ENCODE results near the gene VSIR. TPM values are rescaled to one million over a fixed set of nuclear protein-coding genes. Genes with fewer than 3 reads are reported as not detected.

Gene VSIR
- total and polyA plus RNA-seq, 9 of the 15 experiments (the other 6 are each of a cell fraction or from before 2014, with no cell fraction given) = 0.14 to 20.5 (median 9.3) TPM

DNA sequence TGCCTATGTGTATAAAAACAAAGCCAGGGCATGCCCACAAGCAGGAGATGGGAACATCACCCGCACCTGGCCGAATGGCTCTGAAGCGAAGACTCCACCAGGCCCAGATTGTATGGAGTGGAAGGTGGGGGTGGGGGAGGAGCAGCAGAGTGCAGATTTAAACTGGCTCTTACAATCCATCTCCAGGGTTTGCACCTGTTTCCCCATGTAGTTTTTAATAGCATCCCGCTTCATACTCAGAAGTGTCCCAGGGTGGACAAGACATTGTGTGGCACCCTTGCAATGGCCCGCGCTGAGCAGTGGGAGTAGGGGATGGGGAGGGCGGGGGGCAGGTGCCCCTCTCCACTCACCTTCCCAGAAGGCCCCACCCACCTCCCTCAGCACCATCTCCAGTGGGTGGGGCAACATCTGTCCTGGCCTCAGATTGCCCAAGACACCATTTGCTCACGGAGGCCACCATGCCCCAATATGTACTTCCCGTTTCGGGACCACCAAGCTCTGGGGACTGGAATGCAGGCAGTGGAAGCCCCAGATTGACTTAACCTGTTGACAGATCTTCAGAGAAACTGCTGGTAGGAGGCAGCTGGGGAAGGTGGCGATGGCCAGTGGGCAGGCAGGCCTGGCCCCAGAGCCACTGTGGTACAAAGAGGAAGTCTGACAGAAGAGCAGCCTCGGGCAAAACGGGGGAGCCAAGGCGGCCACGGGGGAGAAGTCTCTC lies 23.0 kb downstream of the VSIR start:
- DNase-seq (ENCODE audit: extremely low read depth in 1 of 4, low spot score in 3 of 4) (no peak), FAIRE-seq (no peak), ATAC-seq (no peak)
- Histone ChIP-seq H3K27me3 (ENCODE audit: control insufficient read depth in 2 of 2, insufficient read depth in 2 of 2, low read length in 2 of 2) (peaks cover 4 to 7% of the 10 kb centered on the region in 2 experiments; a peak in 2 of 5 replicates), H3K79me2 (ENCODE audit: control insufficient read depth, insufficient read depth, low read length) (no peaks in the 10 kb centered on the region), H4K20me1 (replicated peaks; ENCODE audit: control insufficient read depth, insufficient read depth, low read length) (no peaks in the 10 kb centered on the region), H3K27ac (ENCODE audit: extremely low read depth, low read depth, low read length) (no peak overlapping the region), H3K4me3 (no peak overlapping the region), H2AFZ (ENCODE audit: low read depth, low read length) (no peak overlapping the region), H3K4me2 (ENCODE audit: insufficient read depth, low read length) (no peak overlapping the region), H3K4me1 (replicated peaks in 1 of 2; ENCODE audit: control insufficient read depth in 2 of 2, insufficient read depth in 2 of 2, low read length in 2 of 2) (peaks cover 75 to 92% of the 10 kb centered on the region in 2 experiments), H3K9ac (ENCODE audit: insufficient read depth in 1 of 2, low read depth in 2 of 2, low read length in 2 of 2) (no peak overlapping the region; a peak in 1 of 4 replicates), H3K36me3 (ENCODE audit: control insufficient read depth, insufficient read depth, low read length) (no peaks in the 10 kb centered on the region), H3K9me3 (replicated peaks; ENCODE audit: control insufficient read depth, insufficient read depth, low read depth, low read length) (no peaks in the 10 kb centered on the region), H3K9me1 (ENCODE audit: control insufficient read depth, insufficient read depth, low read length) (peaks cover 2% of the 10 kb centered on the region)
- in situ Hi-C loops (cut with MboI) = no loop called here
- ChIA-PET CTCF (ENCODE audit: low intra/inter-chr PET ratio) (no interaction called here), POLR2A (no interaction called here)
- WGBS (ENCODE audit: insufficient coverage, low coverage, missing lambda C conversion rate) = 64% methylated on average over 15 of the region's 15 CpGs
- intact Hi-C loops (cut with micrococcal nuclease) = no loop called here
- no TSS peak for BruUV-seq (replicated peaks)
- TF ChIP-seq CEBPB (tag; IDR thresholded peaks at IDR 0.05) (0 out of 2 replicates have a peak, but pooled peaks have one; percentile 32), SPI1 (IDR thresholded peaks at IDR 0.05; ENCODE audit: borderline replicate concordance, low read depth, low read length) (0 out of 2 replicates have a peak, but pooled peaks have one; percentile 38), ZNF830 (CRISPR knock-in tag; IDR thresholded peaks at IDR 0.05) (0 out of 2 replicates have a peak, but pooled peaks have one; percentile 24), ELF2 (CRISPR knock-in tag; IDR thresholded peaks at IDR 0.05) (no peak), RBM22 (IDR thresholded peaks at IDR 0.05; ENCODE audit: low read depth, low read length, poor library complexity, severe bottlenecking) (no peak), SIN3B (IDR thresholded peaks at IDR 0.05; ENCODE audit: low read depth) (no peak), ZNF707 (CRISPR knock-in tag; conservative IDR thresholded peaks at IDR 0.05) (no peak), KDM1A (IDR thresholded peaks at IDR 0.05) (no peak), ZNF431 (CRISPR knock-in tag; IDR thresholded peaks at IDR 0.05) (no peak)
- TF ChIP-seq, protein P1, sequence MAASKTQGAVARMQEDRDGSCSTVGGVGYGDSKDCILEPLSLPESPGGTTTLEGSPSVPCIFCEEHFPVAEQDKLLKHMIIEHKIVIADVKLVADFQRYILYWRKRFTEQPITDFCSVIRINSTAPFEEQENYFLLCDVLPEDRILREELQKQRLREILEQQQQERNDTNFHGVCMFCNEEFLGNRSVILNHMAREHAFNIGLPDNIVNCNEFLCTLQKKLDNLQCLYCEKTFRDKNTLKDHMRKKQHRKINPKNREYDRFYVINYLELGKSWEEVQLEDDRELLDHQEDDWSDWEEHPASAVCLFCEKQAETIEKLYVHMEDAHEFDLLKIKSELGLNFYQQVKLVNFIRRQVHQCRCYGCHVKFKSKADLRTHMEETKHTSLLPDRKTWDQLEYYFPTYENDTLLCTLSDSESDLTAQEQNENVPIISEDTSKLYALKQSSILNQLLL (CRISPR knock-in tag; IDR thresholded peaks at IDR 0.05; ENCODE audit: borderline replicate concordance) = no peak
- TF ChIP-seq, protein P2, sequence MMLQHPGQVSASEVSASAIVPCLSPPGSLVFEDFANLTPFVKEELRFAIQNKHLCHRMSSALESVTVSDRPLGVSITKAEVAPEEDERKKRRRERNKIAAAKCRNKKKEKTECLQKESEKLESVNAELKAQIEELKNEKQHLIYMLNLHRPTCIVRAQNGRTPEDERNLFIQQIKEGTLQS (IDR thresholded peaks at IDR 0.05) = no peak
- TF ChIP-seq, protein P2 (CRISPR knock-in tag; conservative IDR thresholded peaks at IDR 0.05) = no peak
- TF ChIP-seq, protein P3, sequence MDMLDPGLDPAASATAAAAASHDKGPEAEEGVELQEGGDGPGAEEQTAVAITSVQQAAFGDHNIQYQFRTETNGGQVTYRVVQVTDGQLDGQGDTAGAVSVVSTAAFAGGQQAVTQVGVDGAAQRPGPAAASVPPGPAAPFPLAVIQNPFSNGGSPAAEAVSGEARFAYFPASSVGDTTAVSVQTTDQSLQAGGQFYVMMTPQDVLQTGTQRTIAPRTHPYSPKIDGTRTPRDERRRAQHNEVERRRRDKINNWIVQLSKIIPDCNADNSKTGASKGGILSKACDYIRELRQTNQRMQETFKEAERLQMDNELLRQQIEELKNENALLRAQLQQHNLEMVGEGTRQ (CRISPR knock-in tag; IDR thresholded peaks at IDR 0.05) = 0 out of 2 replicates have a peak, but pooled peaks have one; percentile 10
- TF ChIP-seq, protein P4, sequence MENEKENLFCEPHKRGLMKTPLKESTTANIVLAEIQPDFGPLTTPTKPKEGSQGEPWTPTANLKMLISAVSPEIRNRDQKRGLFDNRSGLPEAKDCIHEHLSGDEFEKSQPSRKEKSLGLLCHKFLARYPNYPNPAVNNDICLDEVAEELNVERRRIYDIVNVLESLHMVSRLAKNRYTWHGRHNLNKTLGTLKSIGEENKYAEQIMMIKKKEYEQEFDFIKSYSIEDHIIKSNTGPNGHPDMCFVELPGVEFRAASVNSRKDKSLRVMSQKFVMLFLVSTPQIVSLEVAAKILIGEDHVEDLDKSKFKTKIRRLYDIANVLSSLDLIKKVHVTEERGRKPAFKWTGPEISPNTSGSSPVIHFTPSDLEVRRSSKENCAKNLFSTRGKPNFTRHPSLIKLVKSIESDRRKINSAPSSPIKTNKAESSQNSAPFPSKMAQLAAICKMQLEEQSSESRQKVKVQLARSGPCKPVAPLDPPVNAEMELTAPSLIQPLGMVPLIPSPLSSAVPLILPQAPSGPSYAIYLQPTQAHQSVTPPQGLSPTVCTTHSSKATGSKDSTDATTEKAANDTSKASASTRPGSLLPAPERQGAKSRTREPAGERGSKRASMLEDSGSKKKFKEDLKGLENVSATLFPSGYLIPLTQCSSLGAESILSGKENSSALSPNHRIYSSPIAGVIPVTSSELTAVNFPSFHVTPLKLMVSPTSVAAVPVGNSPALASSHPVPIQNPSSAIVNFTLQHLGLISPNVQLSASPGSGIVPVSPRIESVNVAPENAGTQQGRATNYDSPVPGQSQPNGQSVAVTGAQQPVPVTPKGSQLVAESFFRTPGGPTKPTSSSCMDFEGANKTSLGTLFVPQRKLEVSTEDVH (IDR thresholded peaks at IDR 0.05; ENCODE audit: low read depth, partially characterized antibody) = no peak
